Measurements from ENCODE around the gene CCN2.

CCN2 gene

GRCh38 chr6:131950767-131951575, at the start of gene CCN2:
Gene CCN2 (minus strand): TSS chr6:131951372. CDS start chr6:131951172, 200 bp downstream.
- DNase-seq, result no peak

- no peak for DNase-seq
These were observed 49.1 kb upstream of the CCN2 start for GRCh38 chr6:132000296-132000695.

- no peak for DNase-seq
These were observed 48.5 kb upstream of the CCN2 start for GRCh38 chr6:131999545-132000146.

GRCh38 chr6:131998255-131998982, 47.2 kb upstream of the CCN2 start:
- DNase-seq, result no peak

GRCh38 chr6:131997429-131998153, 46.4 kb upstream of the CCN2 start:
- DNase-seq, result no peak

- no peak for DNase-seq
These were observed 44.7 kb upstream of the CCN2 start for GRCh38 chr6:131995917-131996316.

GRCh38 chr6:131992557-131992956, 41.4 kb upstream of the CCN2 start:
- no peak for DNase-seq

GRCh38 chr6:131989036-131989435, 37.9 kb upstream of the CCN2 start:
- no peak for DNase-seq

- no peak for DNase-seq
These were observed 31.6 kb upstream of the CCN2 start for GRCh38 chr6:131982740-131983259.

- DNase-seq, result no peak
These were observed 30.4 kb upstream of the CCN2 start for GRCh38 chr6:131981624-131981978.

- no peak for DNase-seq
These were observed 29.8 kb upstream of the CCN2 start for GRCh38 chr6:131980791-131981623.

GRCh38 chr6:131980338-131980790, 29.2 kb upstream of the CCN2 start:
- DNase-seq, result no peak

GRCh38 chr6:131979515-131980337, 28.6 kb upstream of the CCN2 start:
- no peak for DNase-seq

- no peak for DNase-seq
These were observed 27.4 kb upstream of the CCN2 start for GRCh38 chr6:131978522-131978921.

GRCh38 chr6:131976545-131977061, 25.4 kb upstream of the CCN2 start:
- no peak for DNase-seq

GRCh38 chr6:131972741-131973140, 21.6 kb upstream of the CCN2 start:
- no peak for DNase-seq

- DNase-seq, result no peak
These were observed 19.1 kb upstream of the CCN2 start for GRCh38 chr6:131970076-131970859.

- no peak for DNase-seq
These were observed 17.5 kb upstream of the CCN2 start for GRCh38 chr6:131968656-131969055.

GRCh38 chr6:131967948-131968347, 16.8 kb upstream of the CCN2 start:
- DNase-seq, result no peak

- no peak for DNase-seq
These were observed 15.3 kb upstream of the CCN2 start for GRCh38 chr6:131966443-131966842.
